Skeletal muscle satellite cell (primary cell): Measurements from ENCODE around the gene CDHR3.
"Not testable (repeated sequence)": the region's sequence is repeated elsewhere in the genome, so short reads cannot be mapped to it uniquely, and the experiment has no call there.

Source experiments
- H3K27me3 ChIP-seq: 2 replicates; pipeline ENCODE4 v1.7.0; 2013; ENCODE audit warnings: low read length; ENCODE audit not compliant: control insufficient read depth, insufficient read depth
- H3K36me3 ChIP-seq: 2 replicates; pipeline ENCODE4 v1.7.0; 2013; ENCODE audit warnings: mild to moderate bottlenecking, control low read depth, low read length; ENCODE audit not compliant: insufficient read depth
- H3K4me1 ChIP-seq: 2 replicates; pipeline ENCODE4 v1.7.0; 2013; ENCODE audit warnings: low read length; ENCODE audit not compliant: control insufficient read depth, insufficient read depth
- H3K4me2 ChIP-seq: 2 replicates; pipeline ENCODE4 v1.7.0; 2013; ENCODE audit warnings: mild to moderate bottlenecking, low read length
- H3K4me3 ChIP-seq: 2 replicates; pipeline ENCODE4 v1.7.0; 2013; ENCODE audit warnings: low read length
- H3K9ac ChIP-seq: 2 replicates; pipeline ENCODE4 v1.7.0; 2013; ENCODE audit warnings: mild to moderate bottlenecking, low read depth, low read length, moderate library complexity
- H3K9me3 ChIP-seq: replicated peaks from 2 replicates; pipeline ENCODE4 v1.7.0; 2013; ENCODE audit warnings: mild to moderate bottlenecking, control low read depth, low read length

Gene CDHR3

DNA sequence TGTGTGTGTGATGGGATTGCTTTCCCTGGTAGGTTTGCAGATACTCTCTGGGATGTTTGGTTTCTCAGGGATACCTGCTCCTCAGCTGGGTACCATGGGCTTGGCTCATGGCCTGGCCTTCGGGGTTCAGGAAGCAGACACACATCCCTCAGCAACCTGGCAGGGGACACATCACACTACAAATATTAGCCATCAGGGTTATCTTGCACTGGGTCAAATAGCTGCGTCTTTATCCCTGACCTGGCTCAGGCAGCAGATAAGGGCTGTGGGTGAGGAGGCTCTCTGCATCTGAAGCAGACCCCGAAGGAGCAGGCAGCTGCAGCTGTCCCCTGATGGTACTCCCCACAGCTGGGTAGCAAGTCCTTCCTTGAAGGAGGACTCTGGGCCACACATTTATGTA is 25.7 kb upstream of the CDHR3 start:
- no peak overlapping the region for H3K4me3 ChIP-seq
- no peaks in the 10 kb centered on the region for H3K9me3 ChIP-seq
- H3K9ac ChIP-seq = no peak overlapping the region
- no peak overlapping the region for H3K4me2 ChIP-seq
- peaks cover 14% of the 10 kb centered on the region for H3K4me1 ChIP-seq
- H3K36me3 ChIP-seq = no peaks in the 10 kb centered on the region
- peaks cover 14% of the 10 kb centered on the region for H3K27me3 ChIP-seq

GRCh38 chr7:105940109-105940508 is 23.0 kb upstream of the CDHR3 start:
- no peak overlapping the region for H3K9ac ChIP-seq
- H3K4me3 ChIP-seq = no peak overlapping the region
- H3K4me1 ChIP-seq = no peaks in the 10 kb centered on the region
- H3K27me3 ChIP-seq = peaks cover 18% of the 10 kb centered on the region
- no peak overlapping the region for H3K4me2 ChIP-seq
- no peaks in the 10 kb centered on the region for H3K36me3 ChIP-seq
- H3K9me3 ChIP-seq = no peaks in the 10 kb centered on the region

GRCh38 chr7:105941596-105941995 is 21.5 kb upstream of the CDHR3 start:
- no peak overlapping the region for H3K4me2 ChIP-seq
- no peak overlapping the region for H3K9ac ChIP-seq
- H3K27me3 ChIP-seq = peaks cover 29% of the 10 kb centered on the region
- no peaks in the 10 kb centered on the region for H3K4me1 ChIP-seq
- H3K36me3 ChIP-seq = no peaks in the 10 kb centered on the region
- no peak overlapping the region for H3K4me3 ChIP-seq
- no peaks in the 10 kb centered on the region for H3K9me3 ChIP-seq

DNA sequence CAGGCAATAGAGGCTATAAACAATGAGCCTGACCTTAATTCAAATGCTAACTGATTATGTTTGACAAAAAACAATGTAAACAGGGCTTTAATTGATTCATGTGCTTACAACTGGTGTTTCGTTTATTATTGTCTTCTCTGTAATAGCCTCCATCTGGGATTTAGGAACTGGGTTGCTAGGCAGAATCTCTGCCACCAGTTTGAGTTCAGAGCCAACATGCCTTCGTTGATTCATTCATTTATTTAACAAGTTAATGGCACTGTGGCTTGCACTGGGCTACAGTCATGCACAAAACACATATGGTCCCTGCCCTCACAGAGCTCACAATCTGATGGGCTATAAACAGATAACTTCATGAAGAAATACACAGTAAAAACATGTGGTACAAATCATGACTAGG is 19.6 kb upstream of the CDHR3 start:
- no peaks in the 10 kb centered on the region for H3K9me3 ChIP-seq
- no peak overlapping the region for H3K9ac ChIP-seq
- no peaks in the 10 kb centered on the region for H3K36me3 ChIP-seq
- H3K4me3 ChIP-seq = no peak overlapping the region
- peaks cover 41% of the 10 kb centered on the region for H3K27me3 ChIP-seq
- H3K4me1 ChIP-seq = no peaks in the 10 kb centered on the region
- H3K4me2 ChIP-seq = no peak overlapping the region

- Histone ChIP-seq H3K9me3 (no peaks in the 10 kb centered on the region), H3K4me3 (no peak overlapping the region), H3K27me3 (peaks cover 28% of the 10 kb centered on the region), H3K4me2 (no peak overlapping the region), H3K4me1 (no peaks in the 10 kb centered on the region), H3K36me3 (no peaks in the 10 kb centered on the region), H3K9ac (no peak overlapping the region)
Observed at GRCh38 chr7:105945848-105946247, 17.2 kb upstream of the CDHR3 start.

DNA sequence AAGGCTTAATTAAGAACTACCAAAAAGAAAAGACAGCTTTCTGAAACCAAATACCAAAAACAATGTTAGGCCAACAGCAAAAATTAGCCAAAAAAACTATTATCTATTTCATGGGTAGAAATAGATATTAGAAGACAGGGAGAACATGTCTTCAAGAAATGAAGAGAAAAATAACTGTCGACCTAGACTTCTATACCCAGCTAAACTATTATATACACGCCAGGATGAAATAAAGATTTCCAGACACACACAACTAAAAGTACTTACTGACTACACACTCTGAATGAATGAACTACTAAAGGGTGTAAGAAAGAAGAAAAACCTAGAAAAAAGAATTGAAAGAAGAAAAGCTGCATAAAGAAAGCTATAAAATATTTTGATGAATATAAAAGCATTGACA is 11.5 kb upstream of the CDHR3 start:
- Histone ChIP-seq H3K9ac (no peak overlapping the region), H3K9me3 (no peaks in the 10 kb centered on the region), H3K4me3 (no peak overlapping the region), H3K36me3 (no peaks in the 10 kb centered on the region), H3K4me1 (no peaks in the 10 kb centered on the region), H3K4me2 (no peak overlapping the region), H3K27me3 (peaks cover 12% of the 10 kb centered on the region)

GRCh38 chr7:105952917-105953595 is 10.0 kb upstream of the CDHR3 start:
- Histone ChIP-seq H3K9ac (no peak overlapping the region), H3K4me1 (no peaks in the 10 kb centered on the region), H3K36me3 (no peaks in the 10 kb centered on the region), H3K4me2 (no peak overlapping the region), H3K27me3 (no peaks in the 10 kb centered on the region), H3K4me3 (no peak overlapping the region), H3K9me3 (no peaks in the 10 kb centered on the region)

DNA sequence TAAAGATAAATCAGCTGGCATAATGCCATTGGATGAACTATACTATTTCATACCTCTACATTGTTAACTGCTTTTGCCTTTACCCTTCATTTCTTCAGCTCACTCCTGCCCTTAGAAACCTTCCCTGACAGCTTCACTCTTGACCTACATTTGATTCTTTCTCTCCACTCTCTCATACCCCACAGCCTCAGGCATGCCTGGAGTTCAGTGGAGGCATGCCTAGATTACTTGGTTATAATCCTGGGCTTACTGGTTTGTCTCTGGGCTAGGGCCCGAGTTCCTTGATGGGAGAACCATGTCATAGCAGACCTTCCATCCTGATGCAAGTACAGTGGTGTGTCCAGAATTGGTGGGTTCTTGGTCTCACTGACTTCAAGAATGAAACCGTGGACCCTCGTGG is 8.4 kb upstream of the CDHR3 start:
- Histone ChIP-seq H3K4me2 (no peak overlapping the region), H3K9me3 (no peaks in the 10 kb centered on the region), H3K27me3 (no peaks in the 10 kb centered on the region), H3K9ac (no peak overlapping the region), H3K4me3 (no peak overlapping the region), H3K36me3 (no peaks in the 10 kb centered on the region), H3K4me1 (no peaks in the 10 kb centered on the region)

DNA sequence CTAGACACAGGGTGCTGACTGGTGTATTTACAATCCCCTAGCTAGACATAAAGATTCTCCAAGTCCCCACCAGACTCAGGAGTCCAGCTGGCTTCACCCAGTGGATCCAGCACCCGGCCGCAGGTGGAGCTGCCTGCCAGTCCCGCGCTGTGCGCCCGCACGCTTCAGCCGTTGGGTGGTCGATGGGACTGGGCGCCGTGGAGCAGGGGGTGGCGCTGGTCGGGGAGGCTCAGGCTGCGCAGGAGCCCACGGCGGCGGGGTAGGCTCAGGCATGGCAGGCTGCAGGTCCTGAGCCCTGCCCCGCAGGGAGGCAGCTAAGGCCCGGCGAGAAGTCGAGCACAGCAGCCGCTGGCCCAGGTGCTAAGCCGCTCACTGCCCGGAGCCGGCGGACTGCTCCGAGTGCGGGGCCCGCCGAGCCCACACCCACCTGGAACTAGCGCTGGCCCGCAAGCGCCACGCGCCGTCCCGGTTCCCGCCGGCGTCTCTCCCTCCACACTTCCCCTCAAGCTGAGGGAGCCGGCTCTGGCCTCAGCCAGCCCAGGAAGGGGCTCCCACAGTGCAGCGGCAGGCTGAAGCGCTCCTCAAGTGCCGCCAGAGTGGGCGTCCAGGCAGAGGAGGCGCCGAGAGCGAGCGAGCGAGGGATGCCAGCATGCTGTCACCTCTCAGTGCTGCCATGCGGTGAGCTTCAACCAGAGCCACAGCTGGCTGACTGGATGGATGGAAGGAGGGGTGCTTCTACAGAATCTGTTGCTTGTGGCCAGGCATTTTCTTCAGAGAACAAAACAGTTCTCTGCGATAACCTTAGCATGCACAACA is 7.2 kb upstream of the CDHR3 start:
- not testable (repeated sequence) for H3K4me3 ChIP-seq, H3K9me3 ChIP-seq, H3K9ac ChIP-seq, H3K27me3 ChIP-seq, H3K4me1 ChIP-seq, H3K4me2 ChIP-seq, H3K36me3 ChIP-seq

GRCh38 chr7:105958012-105958411 is 5.1 kb upstream of the CDHR3 start:
- Histone ChIP-seq H3K9ac (no peak overlapping the region), H3K4me1 (no peaks in the 10 kb centered on the region), H3K27me3 (peaks cover 17% of the 10 kb centered on the region), H3K4me3 (no peak overlapping the region), H3K4me2 (no peak overlapping the region), H3K36me3 (no peaks in the 10 kb centered on the region), H3K9me3 (no peaks in the 10 kb centered on the region)

GRCh38 chr7:105962353-105962752 is 711 bp upstream of the CDHR3 start:
- no peak overlapping the region for H3K4me3 ChIP-seq
- H3K4me1 ChIP-seq = no peaks in the 10 kb centered on the region
- H3K36me3 ChIP-seq = no peaks in the 10 kb centered on the region
- no peak overlapping the region for H3K9ac ChIP-seq
- H3K4me2 ChIP-seq = no peak overlapping the region
- H3K27me3 ChIP-seq = peaks cover 24% of the 10 kb centered on the region
- no peaks in the 10 kb centered on the region for H3K9me3 ChIP-seq

GRCh38 chr7:105971845-105972244 is 8.8 kb downstream of the CDHR3 start:
- Histone ChIP-seq H3K4me3 (no peak overlapping the region), H3K4me2 (no peak overlapping the region), H3K36me3 (no peaks in the 10 kb centered on the region), H3K27me3 (peaks cover 40% of the 10 kb centered on the region), H3K9me3 (no peaks in the 10 kb centered on the region), H3K4me1 (no peaks in the 10 kb centered on the region), H3K9ac (no peak overlapping the region)
